Esophagus muscularis mucosa (tissue), 4 donors: Measurements from ENCODE around the gene SLC7A4. TPM values are rescaled to one million over a fixed set of nuclear protein-coding genes. Genes with fewer than 3 reads are reported as not detected.
A peak's percentile ranks its signal among the peaks of the same experiment; 100 is the strongest.

Experiments
- DNase-seq: peaks from one replicate; pipeline ENCODE4 v3.0.0-alpha.2; 2017; ENCODE audit errors: extremely low spot score
- H3K27ac ChIP-seq, 4 donors: fragments of 200-600 bp; sonication (generic); replicated peaks in 1 of 4; 1 replicate in 3 of 4; 2 replicates in 1 of 4; pipeline ENCODE4 v1.5.1; 2016 to 2019; ENCODE audit warnings: mild to moderate bottlenecking in 1 of 4
- H3K27me3 ChIP-seq, 4 donors: fragments of 200-600 bp; sonication (generic); one replicate each; pipeline versions ENCODE4 v1.5.1 to v1.6.0; 2016 to 2019
- H3K36me3 ChIP-seq, 4 donors: fragments of 200-600 bp; sonication (generic); one replicate each; pipeline ENCODE4 v1.5.1; 2016 to 2019
- H3K4me1 ChIP-seq, 4 donors: fragments of 200-600 bp; sonication (generic); one replicate each; pipeline ENCODE4 v1.5.1; 2016 to 2019
- H3K4me3 ChIP-seq, 4 donors: fragments of 200-600 bp; sonication (generic); 1 replicate in 2 of 4; 2 replicates in 2 of 4; pipeline ENCODE4 v1.5.1; 2016 to 2019; ENCODE audit warnings: mild to moderate bottlenecking in 4 of 4, moderate library complexity in 1 of 4
- H3K9me3 ChIP-seq, 4 donors: fragments of 200-600 bp; sonication (generic); 1 replicate in 3 of 4; 2 replicates in 1 of 4; pipeline ENCODE4 v1.5.1; 2016 to 2019
- CTCF ChIP-seq, 3 experiments: fragments of 200-600 bp in 2 of 3; fragments of 450-650 bp in 1 of 3; sonication (generic) in 2 of 3; IDR thresholded peaks; one replicate each; pipeline ENCODE4 v1.5.1; 2017 to 2019; ENCODE audit warnings: antibody characterized with exemption in 3 of 3, mild to moderate bottlenecking in 2 of 3, moderate library complexity in 1 of 3
- EP300 ChIP-seq: sonication (generic); formaldehyde crosslinking; IDR thresholded peaks from one replicate; pipeline ENCODE4 v1.6.1; 2017; ENCODE audit warnings: antibody characterized with exemption
- POLR2A ChIP-seq: fragments of 450-650 bp; IDR thresholded peaks from one replicate; pipeline ENCODE4 v1.6.1; 2017; ENCODE audit warnings: antibody characterized with exemption, moderate library complexity, mild to moderate bottlenecking, low read depth
- POLR2AphosphoS5 ChIP-seq, 2 donors: sonication (generic); formaldehyde crosslinking; IDR thresholded peaks; one replicate each; pipeline ENCODE4 v1.6.1; 2017; ENCODE audit warnings: antibody characterized with exemption in 2 of 2
- WGBS: methylation state at CpG from one replicate; pipeline ENCODE4 v1.1.5; 2018; 5-methylcytosine and 5-hydroxymethylcytosine counted together
- intact Hi-C: fragments of 100-400 bp; cut with DNase I; formaldehyde crosslinking; loops from one replicate; pipeline ENCODE4 v1.15.1; 2023
- total RNA-seq, 4 donors: library from RNA; depleted of rRNA; stranded (reverse); fragments of >200 nt; gene quantifications; one replicate each; pipeline versions ENCODE4 v1.1.0 to v1.2.1, GENCODE V29; 2016

Gene SLC7A4
- total RNA-seq, 4 donors from 2014 or later, result 0.23 to 0.42 (median 0.36) TPM

DNA sequence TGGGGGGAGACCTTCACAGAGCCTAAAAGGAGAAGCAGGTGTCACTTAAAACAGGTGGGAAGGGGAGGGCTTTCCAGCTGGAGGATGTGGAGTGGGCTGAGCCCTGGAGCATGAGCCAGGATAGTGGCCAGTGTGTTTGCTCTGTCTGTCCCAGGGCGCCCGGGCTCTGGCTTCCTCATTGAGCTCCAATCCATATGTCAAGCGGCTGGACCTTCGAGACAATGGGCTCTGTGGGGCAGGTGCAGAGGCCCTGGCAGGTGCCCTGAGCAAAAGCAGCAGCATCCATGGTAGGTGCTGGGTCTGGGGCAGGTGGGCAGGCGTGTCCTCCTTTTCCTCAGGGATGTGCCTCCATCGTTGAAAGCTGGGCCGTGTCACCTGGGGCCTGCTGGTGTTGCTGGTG lies 15.4 kb upstream of the SLC7A4 start:
- TF ChIP-seq CTCF (IDR thresholded peaks at IDR 0.05), result no peak
- intact Hi-C loops, result no loop called here

GRCh38 chr22:21047035-21047661 lies 14.8 kb upstream of the SLC7A4 start:
- intact Hi-C loops, result no loop called here

More for the DNA sequence above, 15.4 kb upstream of the SLC7A4 start:
- 83% methylated on average over 2 of the region's 7 CpGs for WGBS
- Histone ChIP-seq H3K27me3 (no peaks in the 10 kb centered on the region), H3K36me3 (no peaks in the 10 kb centered on the region), H3K4me3 (no peak overlapping the region), H3K9me3 (no peaks in the 10 kb centered on the region), H3K27ac (no peak overlapping the region), H3K4me1 (peaks cover 8 to 25% (median 21%) of the 10 kb centered on the region in 4 donors)
- no peak for DNase-seq

GRCh38 chr22:21045585-21046294 lies 13.4 kb upstream of the SLC7A4 start, which contains the start of gene LRRC74B:
LRRC74B (plus strand) TSS chr22:21045946; CDS start chr22:21045987, 41 bp downstream.
- Histone ChIP-seq H3K9me3 (no peaks in the 10 kb centered on the region), H3K4me3 (peak within 1 kb of the TSS; percentile 53 to 63 (median 54)), H3K27me3 (no peaks in the 10 kb centered on the region), H3K4me1 (peaks cover 8 to 25% (median 21%) of the 10 kb centered on the region in 4 donors), H3K27ac (peak within 1 kb of the TSS in 1 of 4 donors; percentile 2), H3K36me3 (no peaks in the 10 kb centered on the region)
- TF ChIP-seq EP300 (no peak), CTCF (IDR thresholded peaks at IDR 0.05) (no peak), POLR2AphosphoS5 (IDR thresholded peaks at IDR 0.05) (no peak), POLR2A (no peak)
- peak; percentile 96 for DNase-seq
- intact Hi-C loops, result no loop called here
- WGBS, result 24% methylated on average over 11 of the region's 47 CpGs

More at GRCh38 chr22:21047035-21047661, 14.8 kb upstream of the SLC7A4 start:
- no peak for DNase-seq
- H3K9me3 ChIP-seq, result no peaks in the 10 kb centered on the region
- no peaks in the 10 kb centered on the region for H3K36me3 ChIP-seq
- H3K4me1 ChIP-seq, result peaks cover 8 to 25% (median 21%) of the 10 kb centered on the region in 4 donors
- TF ChIP-seq CTCF (IDR thresholded peaks at IDR 0.05) (no peak), POLR2AphosphoS5 (IDR thresholded peaks at IDR 0.05) (no peak), POLR2A (no peak), EP300 (no peak)
- no peaks in the 10 kb centered on the region for H3K27me3 ChIP-seq
- whole genome bisulfite sequencing, result 90% methylated on average over 8 of the region's 14 CpGs
- H3K27ac ChIP-seq, result no peak overlapping the region
- no peak overlapping the region for H3K4me3 ChIP-seq

- DNase-seq, result no peak
- 16% methylated on average over 15 of the region's 15 CpGs for WGBS
- Histone ChIP-seq H3K27me3 (no peaks in the 10 kb centered on the region), H3K4me3 (peak overlapping the region; percentile 53 to 63 (median 54)), H3K9me3 (no peaks in the 10 kb centered on the region), H3K36me3 (no peaks in the 10 kb centered on the region), H3K4me1 (peaks cover 8 to 25% (median 21%) of the 10 kb centered on the region in 4 donors), H3K27ac (peak overlapping the region in 1 of 4 donors; percentile 2)
- intact Hi-C loops, result no loop called here
- TF ChIP-seq EP300 (no peak), CTCF (IDR thresholded peaks at IDR 0.05) (no peak), POLR2AphosphoS5 (IDR thresholded peaks at IDR 0.05) (no peak), POLR2A (no peak)
These were observed 12.7 kb upstream of the SLC7A4 start for GRCh38 chr22:21044931-21045584.
